ENCODE data around the gene CDK3.

- TF ChIP-seq CTCF (IDR thresholded peaks at IDR 0.05) (no peak), POLR2AphosphoS5 (IDR thresholded peaks at IDR 0.05; ENCODE audit: low read depth, low read length) (no peak)
Measured at GRCh38 chr17:76048025-76048605, 47.5 kb downstream of the CDK3 start.
